GM10847 (cell line): ENCODE data around the gene RERE.

Experiments used
- POLR2A ChIP-seq: IDR thresholded peaks from 2 replicates; pipeline ENCODE4 v1.6.1; 2011; ENCODE audit not compliant: insufficient read length; ENCODE audit errors: extremely low read depth

The RERE gene

DNA sequence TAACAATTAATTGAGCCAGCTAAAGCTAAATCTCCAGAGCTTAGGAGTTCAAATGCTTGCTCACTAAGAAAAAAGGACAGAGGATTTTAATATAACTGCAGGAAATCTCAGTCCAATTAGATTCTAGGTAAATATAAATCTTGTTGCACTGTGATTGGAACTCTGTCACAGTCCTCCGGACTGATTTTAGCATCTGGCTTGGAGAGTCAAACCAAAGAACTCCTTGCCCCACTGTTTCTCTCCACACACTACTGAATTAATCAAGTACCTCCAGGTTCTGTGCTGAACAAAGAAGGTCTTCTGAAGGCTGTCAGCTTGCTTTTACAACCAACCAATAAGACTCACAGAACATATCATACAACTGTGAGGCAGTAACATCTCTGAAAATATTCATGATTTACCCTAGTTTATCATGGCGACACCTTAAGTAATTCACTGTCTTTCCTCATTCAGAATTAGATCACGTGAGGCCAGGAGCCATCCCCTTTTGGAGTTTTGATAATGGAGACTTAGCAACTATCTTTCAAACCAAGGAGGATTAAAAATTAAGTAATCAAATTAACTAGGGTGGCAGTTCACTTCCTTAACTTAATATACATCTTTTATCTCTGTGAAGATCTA lies 176.0 kb downstream of the RERE start:
- TF ChIP-seq POLR2A = no peak

DNA sequence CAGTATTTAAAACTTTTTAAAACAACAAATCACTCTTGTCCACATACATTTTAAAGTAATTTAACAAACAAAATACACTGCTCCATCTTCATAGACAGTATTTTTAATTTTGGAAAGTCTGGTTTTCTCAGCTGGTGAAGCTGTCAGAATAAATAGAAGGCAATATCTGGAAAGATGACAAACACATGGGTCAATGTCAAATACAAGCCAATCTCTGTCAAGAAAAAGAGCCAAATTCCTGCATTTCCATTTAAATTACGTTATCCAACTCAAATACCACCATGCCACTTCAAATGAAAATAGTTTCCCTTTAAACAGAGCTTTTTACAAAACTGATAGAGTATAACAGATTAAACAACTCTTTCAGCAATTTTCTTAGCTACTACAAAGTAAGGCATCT lies 176.5 kb downstream of the RERE start:
- TF ChIP-seq POLR2A = no peak

- TF ChIP-seq POLR2A = no peak
Measured at GRCh38 chr1:8639148-8639547, 178.3 kb downstream of the RERE start.

DNA sequence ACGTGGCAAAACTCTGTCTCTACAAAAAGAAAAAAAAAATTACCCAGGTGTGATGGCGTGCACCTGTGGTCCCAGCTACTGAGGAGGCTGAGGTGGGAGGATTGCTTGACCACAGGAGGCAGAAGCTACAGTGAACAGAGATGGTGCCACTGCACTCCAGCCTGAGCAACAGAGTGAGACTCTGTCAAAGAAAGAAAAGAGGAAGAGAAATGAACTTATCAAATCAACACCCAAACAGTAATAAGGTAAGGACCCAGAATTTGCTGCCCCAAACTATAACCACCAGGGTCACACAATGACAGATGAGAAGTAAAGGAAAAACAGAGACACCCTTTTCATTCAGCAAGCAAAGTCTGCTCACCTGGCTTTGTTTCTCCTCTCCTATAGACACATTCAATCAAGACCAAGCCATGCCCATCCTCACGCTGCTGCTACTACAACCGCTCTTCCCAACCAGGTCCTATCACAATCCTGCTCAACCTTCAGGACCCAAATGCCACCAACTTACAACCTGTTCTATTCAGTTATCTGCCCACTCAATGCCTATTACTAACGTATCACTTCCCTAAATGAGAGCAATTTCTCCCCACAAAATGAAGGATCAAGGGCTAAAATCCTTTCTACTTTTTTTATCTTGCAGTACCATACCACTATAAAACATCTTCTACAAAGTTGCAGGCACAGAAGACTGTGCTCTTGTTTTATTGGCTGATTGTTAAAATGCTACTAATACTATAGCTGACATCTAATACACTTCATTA lies 183.5 kb downstream of the RERE start:
- no peak for TF ChIP-seq POLR2A

GRCh38 chr1:8632102-8632501 lies 185.3 kb downstream of the RERE start:
- no peak for TF ChIP-seq POLR2A

DNA sequence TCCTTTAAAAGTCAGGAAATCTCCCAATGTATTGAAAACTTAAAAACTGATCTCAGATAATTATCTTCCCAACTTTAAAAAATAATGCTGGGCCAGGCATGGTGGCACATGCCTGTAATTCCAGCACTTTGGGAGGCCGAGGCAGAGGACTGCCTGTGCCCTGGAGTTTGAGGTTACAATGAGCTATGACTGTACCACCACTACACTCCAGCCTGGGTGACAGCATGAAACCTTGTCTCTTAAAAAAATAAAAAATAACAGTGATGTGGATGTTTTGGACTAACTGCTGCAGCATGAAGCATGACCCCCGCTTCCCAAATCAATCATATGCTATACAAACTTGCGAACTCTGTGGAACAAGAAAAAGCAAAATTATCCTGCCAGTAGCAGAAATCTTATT lies 186.3 kb downstream of the RERE start:
- no peak for TF ChIP-seq POLR2A

GRCh38 chr1:8629241-8630091 lies 188.0 kb downstream of the RERE start:
- no peak for TF ChIP-seq POLR2A

DNA sequence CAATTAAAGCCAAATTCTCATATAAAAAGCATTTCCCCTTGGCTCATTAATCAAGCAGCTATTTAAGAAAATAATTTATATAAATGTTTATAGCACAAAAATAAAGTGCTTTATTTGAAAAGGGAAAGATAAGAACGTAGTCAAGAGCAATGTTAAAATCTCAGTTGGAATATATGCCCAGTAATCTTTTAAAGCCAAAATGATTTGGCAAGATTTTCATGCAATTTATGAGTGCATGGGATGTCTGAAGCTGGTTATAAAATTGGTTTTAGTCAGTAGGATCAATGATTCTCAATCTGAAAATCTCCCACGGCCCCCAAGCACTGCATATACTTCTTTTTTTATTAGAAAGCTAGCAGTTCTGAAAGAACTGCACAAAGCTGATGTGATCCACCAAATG lies 188.8 kb downstream of the RERE start:
- TF ChIP-seq POLR2A = no peak

- no peak for TF ChIP-seq POLR2A
Measured at GRCh38 chr1:8627728-8628127, 189.7 kb downstream of the RERE start.

DNA sequence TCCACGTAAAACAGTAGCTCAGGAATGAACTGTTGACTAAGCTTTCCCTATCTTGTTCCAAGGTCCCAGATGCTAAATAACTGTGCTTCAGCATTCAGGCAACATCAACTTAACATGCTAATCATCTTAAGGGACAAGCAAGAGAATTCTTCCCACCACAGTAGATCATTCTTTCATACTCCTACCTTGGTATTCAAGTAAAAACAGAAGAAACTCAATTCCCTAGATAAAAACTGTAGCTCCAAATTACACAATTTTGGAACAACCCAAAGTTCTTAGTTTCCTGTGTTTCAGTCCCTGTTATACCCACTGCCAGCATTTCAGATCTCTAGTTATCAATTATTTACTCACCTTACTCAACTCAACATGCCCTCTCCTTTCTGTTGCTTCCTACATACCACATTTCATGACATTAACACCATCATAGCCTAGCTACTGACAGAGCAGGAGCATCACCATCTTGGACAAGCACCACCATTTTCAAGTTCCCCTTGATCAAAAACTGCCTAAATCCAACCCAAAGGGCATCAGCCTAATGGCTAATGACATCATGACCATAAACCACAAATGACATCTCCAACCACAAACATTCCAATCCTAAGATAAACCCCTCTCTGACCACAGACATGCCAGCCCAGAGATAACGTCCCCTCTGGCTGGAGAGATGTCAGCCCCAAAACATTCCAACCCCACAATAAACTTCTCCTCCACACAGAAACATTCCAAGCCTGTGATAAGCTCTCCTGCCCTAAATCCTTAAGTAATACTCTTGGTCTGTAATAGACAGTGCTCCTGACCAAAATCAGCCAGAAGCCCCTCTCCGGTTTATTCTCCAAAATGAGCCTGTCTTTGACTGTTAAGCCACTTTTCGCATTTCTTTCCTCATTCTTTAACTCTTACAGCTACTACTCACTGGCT lies 191.2 kb downstream of the RERE start:
- no peak for TF ChIP-seq POLR2A

DNA sequence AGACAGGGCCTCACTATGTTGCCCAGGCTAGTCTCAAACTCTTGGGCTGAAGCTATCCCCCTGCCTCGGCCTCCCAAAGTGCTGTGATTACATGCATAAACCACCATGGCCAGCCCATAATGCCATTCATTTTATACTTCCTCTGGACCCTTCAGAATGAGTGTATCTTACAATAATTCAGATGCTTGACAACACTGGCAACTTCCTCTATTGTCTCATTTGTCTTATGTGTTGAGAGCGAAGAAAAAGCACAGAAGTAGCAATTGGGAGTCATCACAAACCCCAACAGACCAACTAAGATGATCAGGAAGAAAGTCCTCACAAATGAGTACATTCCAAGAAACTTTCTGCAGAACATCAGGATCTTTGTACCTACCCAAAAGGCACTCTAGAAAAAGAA lies 191.9 kb downstream of the RERE start:
- no peak for TF ChIP-seq POLR2A

DNA sequence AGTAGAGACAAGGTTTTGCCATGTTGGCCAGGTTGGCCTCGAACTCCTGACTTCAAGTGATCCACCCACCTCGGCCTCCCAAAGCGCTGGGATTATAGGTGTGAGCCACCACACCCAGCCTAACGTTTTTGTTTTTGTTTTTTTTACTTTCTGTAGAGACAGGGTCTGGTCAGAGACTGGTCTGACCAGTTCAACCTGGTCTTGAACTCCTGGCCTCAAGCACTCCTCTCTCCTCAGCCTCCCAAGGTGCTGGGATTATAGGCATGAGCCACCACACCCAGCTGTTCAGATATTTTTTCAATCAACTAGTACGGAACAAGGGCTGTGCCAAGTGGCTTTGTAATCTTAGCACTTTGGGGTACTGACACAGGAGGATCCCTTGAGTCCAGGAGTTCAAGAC lies 209.5 kb downstream of the RERE start:
- TF ChIP-seq POLR2A = no peak

GRCh38 chr1:8604041-8604945 lies 213.1 kb downstream of the RERE start:
- no peak for TF ChIP-seq POLR2A

- TF ChIP-seq POLR2A = no peak
Measured at GRCh38 chr1:8603220-8603616, 214.2 kb downstream of the RERE start.
